HG03460 (cell line): ENCODE data around the gene HSP90AB1.

Experiments used
- ATAC-seq: cut with Tn5 transposase; IDR thresholded peaks from one replicate; pipeline ENCODE4 v1.9.1; 2021; ENCODE audit not compliant: unreplicated experiment

HSP90AB1 gene

GRCh38 chr6:44285552-44286284 is 38.8 kb downstream of the HSP90AB1 start:
- ATAC-seq = no peak

GRCh38 chr6:44286285-44286565 is 39.3 kb downstream of the HSP90AB1 start:
- no peak for ATAC-seq

- no peak for ATAC-seq
Measured at GRCh38 chr6:44286747-44287146, 39.8 kb downstream of the HSP90AB1 start.

- no peak for ATAC-seq
Measured at GRCh38 chr6:44289726-44290260, 42.9 kb downstream of the HSP90AB1 start.

- no peak for ATAC-seq
Measured at GRCh38 chr6:44291841-44292240, 44.9 kb downstream of the HSP90AB1 start.

GRCh38 chr6:44292661-44293365 is 45.9 kb downstream of the HSP90AB1 start:
- no peak for ATAC-seq

GRCh38 chr6:44294832-44295791 is 48.2 kb downstream of the HSP90AB1 start:
- ATAC-seq = no peak

- ATAC-seq = no peak
Measured at GRCh38 chr6:44297063-44298038, 50.5 kb downstream of the HSP90AB1 start.

- ATAC-seq = no peak
Measured at GRCh38 chr6:44298055-44298803, 51.3 kb downstream of the HSP90AB1 start.

GRCh38 chr6:44298864-44299263 is 52.0 kb downstream of the HSP90AB1 start:
- ATAC-seq = no peak

GRCh38 chr6:44300292-44300823 is 53.5 kb downstream of the HSP90AB1 start:
- ATAC-seq = no peak

GRCh38 chr6:44301106-44301505 is 54.2 kb downstream of the HSP90AB1 start:
- ATAC-seq = no peak

- no peak for ATAC-seq
Measured at GRCh38 chr6:44301782-44302564, 55.1 kb downstream of the HSP90AB1 start.

- ATAC-seq = no peak
Measured at GRCh38 chr6:44302856-44303255, 56.0 kb downstream of the HSP90AB1 start.
